Aorta (tissue), 5 donors: ENCODE measurements around the gene MROH8. TPM values are rescaled to one million over a fixed set of nuclear protein-coding genes. Genes with fewer than 3 reads are reported as not detected.

Experiments
- ATAC-seq: fragments of 200-7000 bp; cut with Tn5 transposase; one replicate; pipeline ENCODE4 v1.9.1; 2022; ENCODE audit warnings: moderate library complexity; ENCODE audit not compliant: low FRiP score
- DNase-seq, 2 donors: peaks; one replicate each; pipeline ENCODE4 v3.0.0-alpha.2; 2020
- H3K27ac ChIP-seq, 2 donors: one replicate each; pipeline ENCODE4 v1.5.1; 2013; ENCODE audit warnings: low read length in 2 of 2, mild to moderate bottlenecking in 2 of 2, moderate library complexity in 2 of 2, control low read depth in 1 of 2, inconsistent platforms in 1 of 2, low read depth in 1 of 2
- H3K27me3 ChIP-seq, 2 donors: one replicate each; pipeline ENCODE4 v1.6.1; 2013; ENCODE audit warnings: control low read depth in 1 of 2, low read length in 1 of 2, mild to moderate bottlenecking in 1 of 2, moderate library complexity in 1 of 2; ENCODE audit not compliant: insufficient read depth in 2 of 2, control insufficient read depth in 1 of 2
- H3K36me3 ChIP-seq, 2 donors: one replicate each; pipeline ENCODE4 v1.6.1; 2013; ENCODE audit warnings: control low read depth in 1 of 2, low read length in 1 of 2, mild to moderate bottlenecking in 1 of 2; ENCODE audit not compliant: insufficient read depth in 2 of 2, control insufficient read depth in 1 of 2
- H3K4me1 ChIP-seq, 2 donors: one replicate each; pipeline ENCODE4 v1.6.1; 2013; ENCODE audit warnings: low read length in 2 of 2, control low read depth in 1 of 2, mild to moderate bottlenecking in 1 of 2, moderate library complexity in 1 of 2; ENCODE audit not compliant: insufficient read depth in 2 of 2, control insufficient read depth in 1 of 2
- H3K4me3 ChIP-seq, 2 donors: one replicate each; pipeline ENCODE4 v1.5.1; 2013; ENCODE audit warnings: low read length in 2 of 2, control low read depth in 1 of 2, mild to moderate bottlenecking in 1 of 2
- H3K9me3 ChIP-seq: one replicate; pipeline ENCODE4 v1.6.1; 2013; ENCODE audit warnings: mild to moderate bottlenecking, low read length; ENCODE audit not compliant: control insufficient read depth
- WGBS, 2 donors: extraction: QIAGEN DNeasy Blood & Tissue Kit; methylation state at CpG; one replicate each; pipeline ENCODE4 v1.1.7; 2013; 5-methylcytosine and 5-hydroxymethylcytosine counted together
- intact Hi-C, 2 donors: fragments of 100-400 bp; cut with DNase I; formaldehyde crosslinking; loops; one replicate each; pipeline versions ENCODE4 v1.14.2 to v1.15.0; 2022
- long read RNA-seq, 2 donors: library from polyadenylated mRNA; unstranded; transcript quantifications; one replicate each; pipeline ENCODE4 v2.0.0, GENCODE V29; 2020 to 2021
- polyA plus RNA-seq, 2 donors: library from polyadenylated mRNA; stranded (reverse); fragments of 200-250 nt; gene quantifications; one replicate each; pipeline ENCODE4 v1.2.3, GENCODE V29; 2013
- total RNA-seq, 2 donors: library from RNA; stranded (reverse); fragmentation: NEBNext Ultra II Directional; extraction: Animal tissue kit (Norgen Biotek cat#: 25700); gene quantifications; one replicate each; pipeline ENCODE4 v1.2.1, GENCODE V29; 2021
- donor health status: healthy with polysubstance abuse.
- donor health status: Bipolar disorder and iron deficiency.
- donor health status: DM: no; HTN: no; CAD: no.
- donor health status: DM: no; HTN: no; CAD: no.
- donor health status: DM: yes; HTN: yes; CAD: no.

Gene MROH8
- total RNA-seq (1 to 10 TPM; 3.4 to 5.1 TPM), polyA plus RNA-seq (1 to 10 TPM in 1 of 2 donors, not detected in 1; 9.3 TPM)
- long read RNA-seq, donor 1, partial matches to known transcripts: 0 of 4 reads
- long read RNA-seq, donor 1, other reads (novel, unspliced or antisense): 4 of 4 reads
- long read RNA-seq, donor 2, partial matches to known transcripts: 0 of 3 reads
- long read RNA-seq, donor 2, other reads (novel, unspliced or antisense): 3 of 3 reads

DNA sequence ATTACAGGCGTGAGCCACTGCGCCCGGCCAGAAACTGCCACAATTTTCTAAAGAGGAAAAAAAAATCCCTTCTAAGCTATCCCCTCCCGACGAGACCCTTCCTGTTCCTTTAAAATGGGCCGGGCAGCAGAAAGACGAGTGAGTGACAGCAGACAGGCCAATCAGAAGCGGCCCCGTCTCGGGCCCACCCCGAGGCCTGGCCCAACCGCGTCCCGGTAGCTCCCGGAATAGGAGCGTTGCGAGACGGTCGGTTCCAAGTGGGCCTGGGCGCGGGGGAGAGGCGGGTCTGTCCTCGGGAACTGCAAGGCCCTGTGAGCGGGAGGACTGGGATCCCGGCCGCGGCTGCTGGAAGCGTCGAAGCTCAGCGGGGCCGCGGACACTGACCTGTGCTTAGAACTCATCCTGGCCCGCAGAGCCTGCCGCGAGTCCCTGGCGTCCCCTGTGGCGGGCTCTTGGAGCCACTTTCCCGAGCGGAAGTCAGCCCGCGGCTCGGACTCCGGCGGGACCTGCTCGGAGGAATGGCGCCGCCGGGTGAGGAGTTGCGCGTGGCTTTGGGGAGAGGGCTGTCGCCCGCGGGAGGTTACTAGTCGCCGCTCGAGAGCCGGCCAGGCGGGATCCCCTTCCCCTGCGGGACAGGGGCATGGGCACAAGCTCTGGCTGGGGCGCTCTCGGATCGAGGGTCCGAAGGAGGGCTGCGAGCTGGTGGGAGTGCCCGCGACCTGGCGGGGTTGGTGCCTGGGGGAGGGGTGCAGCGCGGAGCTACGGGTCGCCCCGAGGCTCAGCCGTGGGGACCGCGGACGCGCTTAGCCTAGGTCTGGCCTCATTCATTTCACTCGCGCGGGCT is at the start of gene MROH8, which contains the start of gene RPN2:
MROH8 (minus strand) TSS at position 710 of the 844 bp plus-strand sequence.
RPN2 (plus strand) TSS at position 492 of the 844 bp plus-strand sequence; CDS start at position 519, 27 bp downstream.
- intact Hi-C loops: no loop called here
- DNase-seq (peak; percentile 99), ATAC-seq (peak; percentile 99)
- Histone ChIP-seq H3K36me3 (no peaks in the 10 kb centered on the region), H3K27ac (peak within 1 kb of the TSS; percentile 83 to 98), H3K4me1 (peaks cover 0 to 4% of the 10 kb centered on the region in 2 donors), H3K4me3 (peak within 1 kb of the TSS; percentile 65 to 91), H3K27me3 (no peaks in the 10 kb centered on the region), H3K9me3 (no peaks in the 10 kb centered on the region)
- 0 to 1% methylated on average over 79 to 80 of the region's 80 CpGs for WGBS, 2 donors

DNA sequence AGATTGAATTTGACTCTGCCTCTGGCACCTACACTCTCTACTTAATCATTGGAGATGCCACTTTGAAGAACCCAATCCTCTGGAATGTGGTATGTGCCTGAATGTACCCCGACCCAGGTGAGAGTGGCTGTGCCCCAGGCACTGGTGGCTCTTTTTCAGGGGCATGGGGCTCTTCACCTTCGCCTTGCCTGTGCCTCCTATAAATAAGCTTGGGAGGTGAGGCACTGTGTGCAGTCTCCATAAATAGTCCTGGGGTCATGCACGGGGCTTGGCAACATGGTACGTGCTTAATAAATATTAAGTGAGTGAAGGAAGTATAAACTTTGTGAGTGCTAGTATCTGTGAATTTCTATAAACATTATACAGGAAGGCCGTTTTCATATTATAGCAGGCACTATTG is 49.3 kb upstream of the MROH8 start:
- Histone ChIP-seq H3K4me1 (peaks cover 0 to 2% of the 10 kb centered on the region in 2 donors), H3K4me3 (no peak overlapping the region), H3K36me3 (peaks cover 7 to 23% of the 10 kb centered on the region in 2 donors), H3K27me3 (no peaks in the 10 kb centered on the region), H3K27ac (peak overlapping the region; percentile 15 to 42), H3K9me3 (no peaks in the 10 kb centered on the region)
- intact Hi-C loops: no loop called here
- no peak for DNase-seq
- WGBS, 2 donors: 34 to 37% methylated on average over 5 of the region's 5 CpGs
- ATAC-seq: no peak

DNA sequence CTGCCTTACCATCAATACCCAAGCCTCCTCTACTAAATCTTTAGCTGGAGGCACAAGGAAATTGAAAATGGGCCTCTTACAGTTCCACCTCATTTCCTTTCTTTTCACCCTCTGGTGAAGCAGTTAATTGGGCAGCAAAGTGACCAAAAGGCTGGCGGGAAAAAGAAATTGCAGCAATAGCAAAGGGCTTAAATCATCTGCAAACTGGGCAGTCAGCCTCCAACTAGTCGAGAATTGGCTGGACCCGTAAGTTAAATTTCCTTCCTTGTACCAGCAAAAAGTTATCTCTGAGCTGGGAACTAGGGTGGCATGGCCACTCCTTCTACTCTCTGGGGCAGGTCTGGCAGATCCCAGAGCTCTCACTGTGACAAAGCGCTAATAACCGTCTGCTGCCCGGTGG is 48.7 kb upstream of the MROH8 start:
- intact Hi-C loops: no loop called here

DNA sequence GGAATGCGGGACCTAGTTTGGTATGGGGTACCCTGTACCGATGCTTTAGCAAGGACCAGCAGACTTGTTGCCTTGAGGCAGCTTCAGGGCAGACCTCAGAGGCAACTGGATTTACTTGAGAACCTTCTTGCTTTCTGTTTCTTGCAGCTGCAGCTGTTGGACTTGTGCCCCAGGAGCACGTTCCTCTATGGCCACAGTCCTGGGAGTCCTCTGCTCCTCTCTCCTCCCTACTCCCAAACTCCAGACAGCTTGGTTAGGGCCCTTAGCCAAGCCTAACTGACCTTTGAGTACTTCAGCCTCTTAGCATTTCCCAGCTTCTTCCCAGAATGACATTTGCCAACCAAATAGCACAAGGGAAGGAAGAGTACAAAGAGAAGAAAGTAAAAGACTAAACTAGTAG is 47.5 kb upstream of the MROH8 start:
- peak overlapping the region; percentile 44 to 64 for H3K27ac ChIP-seq
- WGBS, 2 donors: 37 to 47% methylated on average over 3 of the region's 3 CpGs
- peak in 1 of 2 donors; percentile 76 for DNase-seq

More for the DNA sequence above, 48.7 kb upstream of the MROH8 start:
- no peaks in the 10 kb centered on the region for H3K27me3 ChIP-seq
- H3K27ac ChIP-seq: peak overlapping the region; percentile 44 to 73
- DNase-seq: peak in 1 of 2 donors; percentile 52
- H3K36me3 ChIP-seq: peaks cover 8 to 21% of the 10 kb centered on the region in 2 donors
- ATAC-seq: peak; percentile 49
- H3K4me1 ChIP-seq: peaks cover 0 to 2% of the 10 kb centered on the region in 2 donors
- no peak overlapping the region for H3K4me3 ChIP-seq
- no peaks in the 10 kb centered on the region for H3K9me3 ChIP-seq
- 5 to 6% methylated on average over 6 of the region's 6 CpGs for WGBS, 2 donors

DNA sequence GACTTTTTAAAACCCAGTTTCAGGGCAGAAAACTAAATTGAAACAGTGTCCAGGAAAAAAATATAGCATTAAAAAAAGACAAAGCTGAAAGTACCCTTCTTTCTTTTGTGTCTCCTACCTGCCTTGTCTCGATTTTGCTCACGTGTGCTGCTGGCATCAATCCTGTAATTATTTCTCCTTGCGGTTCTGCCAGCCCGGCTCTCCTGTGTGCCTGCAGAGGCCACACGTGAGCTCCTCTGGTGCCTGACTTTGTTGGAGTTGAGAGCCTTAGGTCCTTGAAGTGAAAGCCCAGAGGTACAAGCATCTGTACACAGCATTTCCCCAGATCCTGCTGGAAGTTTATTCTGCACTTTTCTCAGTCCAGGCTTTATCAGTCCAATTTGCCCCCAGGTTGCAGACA is 45.8 kb upstream of the MROH8 start:
- no peaks in the 10 kb centered on the region for H3K27me3 ChIP-seq
- no peak overlapping the region for H3K4me3 ChIP-seq
- ATAC-seq (no peak), DNase-seq (no peak)
- 16 to 35% methylated on average over 5 of the region's 5 CpGs for WGBS, 2 donors
- H3K4me1 ChIP-seq: peaks cover 2 to 4% of the 10 kb centered on the region in 2 donors
- peaks cover 6 to 15% of the 10 kb centered on the region in 2 donors for H3K36me3 ChIP-seq
- intact Hi-C loops: no loop called here
- H3K9me3 ChIP-seq: no peaks in the 10 kb centered on the region
- H3K27ac ChIP-seq: no peak overlapping the region

More for the DNA sequence above, 47.5 kb upstream of the MROH8 start:
- Histone ChIP-seq H3K9me3 (no peaks in the 10 kb centered on the region), H3K4me3 (no peak overlapping the region), H3K4me1 (peaks cover 0 to 2% of the 10 kb centered on the region in 2 donors), H3K36me3 (peaks cover 6 to 18% of the 10 kb centered on the region in 2 donors), H3K27me3 (no peaks in the 10 kb centered on the region)
- intact Hi-C loops: no loop called here
- peak; percentile 75 for ATAC-seq

DNA sequence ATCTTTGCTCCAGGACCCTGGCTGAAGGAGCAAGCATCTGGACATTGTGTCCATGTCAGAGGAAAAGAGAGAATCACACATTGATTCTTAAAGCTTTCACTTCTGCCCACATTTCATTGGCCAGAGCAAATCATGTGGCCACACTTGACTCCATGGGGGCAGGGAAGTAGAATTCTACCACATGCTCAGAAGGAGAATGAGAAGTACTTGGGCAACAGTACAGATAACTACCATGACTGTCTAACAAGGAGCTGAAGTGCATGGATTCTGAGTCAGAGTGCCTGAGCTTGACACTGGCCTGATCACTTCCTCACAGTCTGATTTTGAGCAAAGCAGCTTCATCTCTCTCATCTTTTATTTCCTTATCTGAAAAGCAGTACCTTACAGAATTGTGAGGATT is 43.7 kb upstream of the MROH8 start:
- Histone ChIP-seq H3K27ac (no peak overlapping the region), H3K4me3 (no peak overlapping the region), H3K9me3 (no peaks in the 10 kb centered on the region), H3K4me1 (peaks cover 2 to 6% of the 10 kb centered on the region in 2 donors), H3K27me3 (no peaks in the 10 kb centered on the region), H3K36me3 (peaks cover 6 to 8% of the 10 kb centered on the region in 2 donors)
- intact Hi-C loops: no loop called here
- no peak for ATAC-seq
- DNase-seq: no peak

DNA sequence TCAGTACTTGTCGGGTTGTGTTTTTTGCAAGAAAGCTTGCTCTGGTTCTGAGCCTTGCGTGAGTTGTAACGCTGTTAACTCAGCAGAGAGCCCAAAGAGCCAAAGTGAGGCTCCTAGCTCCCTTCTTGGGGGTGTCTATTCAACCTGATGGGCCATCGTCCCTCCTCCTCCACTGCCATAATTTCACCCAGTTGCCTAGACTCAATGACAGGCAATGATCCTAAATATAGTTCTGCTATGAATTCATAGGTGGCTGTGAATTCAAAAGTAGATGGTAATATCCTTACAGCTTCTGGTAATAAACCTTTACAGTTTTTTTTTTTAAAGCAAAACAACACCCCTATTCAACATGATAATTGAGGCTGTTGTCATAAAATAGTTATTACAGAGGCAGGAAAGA is 42.7 kb upstream of the MROH8 start:
- intact Hi-C loops: no loop called here
- DNase-seq (no peak), ATAC-seq (no peak)
- no peak overlapping the region for H3K4me3 ChIP-seq
- H3K27ac ChIP-seq: no peak overlapping the region
- no peaks in the 10 kb centered on the region for H3K27me3 ChIP-seq
- peaks cover 2 to 4% of the 10 kb centered on the region in 2 donors for H3K4me1 ChIP-seq
- 93 to 95% methylated on average over 4 of the region's 4 CpGs for WGBS, 2 donors
- peaks cover 6 to 8% of the 10 kb centered on the region in 2 donors for H3K36me3 ChIP-seq
- H3K9me3 ChIP-seq: no peaks in the 10 kb centered on the region

DNA sequence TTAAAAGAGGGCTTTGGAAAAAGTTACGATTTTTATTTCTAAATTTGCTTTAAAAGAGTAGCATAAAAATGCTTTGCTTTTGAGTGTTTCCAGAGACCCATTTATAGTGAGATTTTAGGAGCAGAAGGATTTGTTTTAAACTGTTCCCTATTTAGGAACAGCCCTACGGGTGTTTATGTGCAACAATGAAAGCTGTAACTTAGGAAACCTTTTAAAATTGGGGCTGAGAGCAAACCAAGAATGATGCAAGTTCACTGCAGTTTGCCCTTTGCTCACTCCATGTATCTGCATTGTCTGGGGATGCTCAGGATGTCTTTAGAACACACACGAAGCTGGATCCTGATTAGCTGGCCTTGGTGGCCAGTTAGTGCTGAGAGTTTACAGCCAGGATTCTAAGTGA is 41.4 kb upstream of the MROH8 start:
- H3K27ac ChIP-seq: peak overlapping the region; percentile 36 to 59
- ATAC-seq: peak; percentile 44

More for the DNA sequence above, 41.4 kb upstream of the MROH8 start:
- Histone ChIP-seq H3K27me3 (no peaks in the 10 kb centered on the region), H3K36me3 (peaks cover 6 to 7% of the 10 kb centered on the region in 2 donors), H3K4me3 (no peak overlapping the region), H3K4me1 (peaks cover 2 to 4% of the 10 kb centered on the region in 2 donors), H3K9me3 (no peaks in the 10 kb centered on the region)
- DNase-seq: no peak
- intact Hi-C loops: no loop called here
- 3 to 6% methylated on average over 3 of the region's 3 CpGs for WGBS, 2 donors
